ENCODE measurements around the gene ALPG.

Gene ALPG

GRCh38 chr2:232415736-232416520 lies 9.3 kb downstream of the ALPG start:
- 89 to 93% methylated on average over 9 to 12 of the region's 12 CpGs for WGBS, 2 experiments (ENCODE audit: insufficient coverage in 2 of 2)
- no peaks in the 10 kb centered on the region for H3K36me3 ChIP-seq (ENCODE audit: control insufficient read depth, insufficient read depth, low read length)
- peaks cover 7% of the 10 kb centered on the region for H3K4me1 ChIP-seq (ENCODE audit: control insufficient read depth, insufficient read depth, low read length, poor library complexity, severe bottlenecking)
- no peak overlapping the region for H3K4me3 ChIP-seq (ENCODE audit: extremely low read depth, insufficient read depth, low read length, poor library complexity, severe bottlenecking)
- H3K9me3 ChIP-seq (ENCODE audit: control insufficient read depth, low read length): no peaks in the 10 kb centered on the region
- no peak overlapping the region for H3K27ac ChIP-seq (ENCODE audit: low read depth, low read length, severe bottlenecking)

- 93 to 94% methylated on average over 10 to 13 of the region's 17 CpGs for WGBS, 2 experiments (ENCODE audit: insufficient coverage in 2 of 2)
- Histone ChIP-seq H3K4me3 (ENCODE audit: extremely low read depth, insufficient read depth, low read length, poor library complexity, severe bottlenecking) (no peak overlapping the region), H3K36me3 (ENCODE audit: control insufficient read depth, insufficient read depth, low read length) (no peaks in the 10 kb centered on the region), H3K9me3 (ENCODE audit: control insufficient read depth, low read length) (peaks cover 7% of the 10 kb centered on the region), H3K4me1 (ENCODE audit: control insufficient read depth, insufficient read depth, low read length, poor library complexity, severe bottlenecking) (peaks cover 7% of the 10 kb centered on the region), H3K27ac (ENCODE audit: low read depth, low read length, severe bottlenecking) (no peak overlapping the region)
Measured at GRCh38 chr2:232416521-232417470, 10.2 kb downstream of the ALPG start.

GRCh38 chr2:232417489-232417888 lies 10.8 kb downstream of the ALPG start:
- Histone ChIP-seq H3K4me1 (ENCODE audit: control insufficient read depth, insufficient read depth, low read length, poor library complexity, severe bottlenecking) (peaks cover 7% of the 10 kb centered on the region), H3K4me3 (ENCODE audit: extremely low read depth, insufficient read depth, low read length, poor library complexity, severe bottlenecking) (no peak overlapping the region), H3K9me3 (ENCODE audit: control insufficient read depth, low read length) (peaks cover 14% of the 10 kb centered on the region), H3K36me3 (ENCODE audit: control insufficient read depth, insufficient read depth, low read length) (no peaks in the 10 kb centered on the region), H3K27ac (ENCODE audit: low read depth, low read length, severe bottlenecking) (no peak overlapping the region)
- WGBS, 2 experiments (ENCODE audit: insufficient coverage in 2 of 2): 86 to 94% methylated on average over 5 of the region's 5 CpGs

GRCh38 chr2:232418056-232418455 lies 11.4 kb downstream of the ALPG start:
- Histone ChIP-seq H3K9me3 (ENCODE audit: control insufficient read depth, low read length) (peaks cover 16% of the 10 kb centered on the region), H3K4me3 (ENCODE audit: extremely low read depth, insufficient read depth, low read length, poor library complexity, severe bottlenecking) (no peak overlapping the region), H3K4me1 (ENCODE audit: control insufficient read depth, insufficient read depth, low read length, poor library complexity, severe bottlenecking) (peaks cover 7% of the 10 kb centered on the region), H3K36me3 (ENCODE audit: control insufficient read depth, insufficient read depth, low read length) (no peaks in the 10 kb centered on the region), H3K27ac (ENCODE audit: low read depth, low read length, severe bottlenecking) (no peak overlapping the region)
- WGBS, 2 experiments (ENCODE audit: insufficient coverage in 2 of 2): 79 to 95% methylated on average over 2 to 5 of the region's 6 CpGs

GRCh38 chr2:232418466-232419244 lies 12.0 kb downstream of the ALPG start:
- 3 to 5% methylated on average over 40 to 46 of the region's 49 CpGs for WGBS, 2 experiments (ENCODE audit: insufficient coverage in 2 of 2)
- H3K4me1 ChIP-seq (ENCODE audit: control insufficient read depth, insufficient read depth, low read length, poor library complexity, severe bottlenecking): peaks cover 7% of the 10 kb centered on the region
- peak overlapping the region; percentile 21 for H3K4me3 ChIP-seq (ENCODE audit: extremely low read depth, insufficient read depth, low read length, poor library complexity, severe bottlenecking)
- no peak overlapping the region for H3K27ac ChIP-seq (ENCODE audit: low read depth, low read length, severe bottlenecking)
- peaks cover 16% of the 10 kb centered on the region for H3K9me3 ChIP-seq (ENCODE audit: control insufficient read depth, low read length)
- no peaks in the 10 kb centered on the region for H3K36me3 ChIP-seq (ENCODE audit: control insufficient read depth, insufficient read depth, low read length)

- H3K4me1 ChIP-seq (ENCODE audit: control insufficient read depth, insufficient read depth, low read length, poor library complexity, severe bottlenecking): peaks cover 7% of the 10 kb centered on the region
- WGBS, 2 experiments (ENCODE audit: insufficient coverage in 2 of 2): 2% methylated on average over 67 to 78 of the region's 79 CpGs
- H3K36me3 ChIP-seq (ENCODE audit: control insufficient read depth, insufficient read depth, low read length): no peaks in the 10 kb centered on the region
- H3K27ac ChIP-seq (ENCODE audit: low read depth, low read length, severe bottlenecking): no peak overlapping the region
- H3K9me3 ChIP-seq (ENCODE audit: control insufficient read depth, low read length): peaks cover 16% of the 10 kb centered on the region
- peak overlapping the region; percentile 21 for H3K4me3 ChIP-seq (ENCODE audit: extremely low read depth, insufficient read depth, low read length, poor library complexity, severe bottlenecking)
Measured at GRCh38 chr2:232419245-232420072, 12.8 kb downstream of the ALPG start.

- H3K36me3 ChIP-seq (ENCODE audit: control insufficient read depth, insufficient read depth, low read length): no peaks in the 10 kb centered on the region
- peaks cover 7% of the 10 kb centered on the region for H3K4me1 ChIP-seq (ENCODE audit: control insufficient read depth, insufficient read depth, low read length, poor library complexity, severe bottlenecking)
- WGBS, 2 experiments (ENCODE audit: insufficient coverage in 2 of 2): 2 to 3% methylated on average over 13 to 16 of the region's 22 CpGs
- no peak overlapping the region for H3K27ac ChIP-seq (ENCODE audit: low read depth, low read length, severe bottlenecking)
- no peak overlapping the region for H3K4me3 ChIP-seq (ENCODE audit: extremely low read depth, insufficient read depth, low read length, poor library complexity, severe bottlenecking)
- peaks cover 16% of the 10 kb centered on the region for H3K9me3 ChIP-seq (ENCODE audit: control insufficient read depth, low read length)
Measured at GRCh38 chr2:232420073-232420454, 13.4 kb downstream of the ALPG start.

- Histone ChIP-seq H3K4me3 (ENCODE audit: extremely low read depth, insufficient read depth, low read length, poor library complexity, severe bottlenecking) (peak overlapping the region; percentile 24), H3K27ac (ENCODE audit: low read depth, low read length, severe bottlenecking) (no peak overlapping the region), H3K36me3 (ENCODE audit: control insufficient read depth, insufficient read depth, low read length) (no peaks in the 10 kb centered on the region), H3K4me1 (ENCODE audit: control insufficient read depth, insufficient read depth, low read length, poor library complexity, severe bottlenecking) (peaks cover 7% of the 10 kb centered on the region), H3K9me3 (ENCODE audit: control insufficient read depth, low read length) (peaks cover 16% of the 10 kb centered on the region)
- 0 to 1% methylated on average over 54 to 66 of the region's 79 CpGs for WGBS, 2 experiments (ENCODE audit: insufficient coverage in 2 of 2)
Measured at GRCh38 chr2:232420463-232421188, 14.0 kb downstream of the ALPG start.

- H3K4me1 ChIP-seq (ENCODE audit: control insufficient read depth, insufficient read depth, low read length, poor library complexity, severe bottlenecking): peaks cover 7% of the 10 kb centered on the region
- no peak overlapping the region for H3K27ac ChIP-seq (ENCODE audit: low read depth, low read length, severe bottlenecking)
- H3K4me3 ChIP-seq (ENCODE audit: extremely low read depth, insufficient read depth, low read length, poor library complexity, severe bottlenecking): no peak overlapping the region
- no peaks in the 10 kb centered on the region for H3K36me3 ChIP-seq (ENCODE audit: control insufficient read depth, insufficient read depth, low read length)
- WGBS, 2 experiments (ENCODE audit: insufficient coverage in 2 of 2): 25 to 26% methylated on average over 21 of the region's 22 CpGs
- H3K9me3 ChIP-seq (ENCODE audit: control insufficient read depth, low read length): peaks cover 16% of the 10 kb centered on the region
Measured at GRCh38 chr2:232421189-232421785, 14.6 kb downstream of the ALPG start.

All from mesodermal cell (in vitro differentiated cells).